Tibial nerve (tissue), 4 donors: ENCODE data around the gene MEF2C. TPM values are rescaled to one million over a fixed set of nuclear protein-coding genes. Genes with fewer than 3 reads are reported as not detected.
A peak's percentile ranks its signal among the peaks of the same experiment; 100 is the strongest.
"Not testable (repeated sequence)": the region's sequence is repeated elsewhere in the genome, so short reads cannot be mapped to it uniquely, and the experiment has no call there.

ENCODE experiments used
- DNase-seq, 2 donors: peaks; one replicate each; pipeline ENCODE4 v3.0.0-alpha.2; 2019; ENCODE audit warnings: low spot score in 2 of 2
- H3K27ac ChIP-seq, 4 donors: fragments of 200-600 bp; sonication (generic) in 3 of 4; one replicate each; pipeline ENCODE4 v1.5.1; 2017 to 2019; ENCODE audit warnings: mild to moderate bottlenecking in 1 of 4
- H3K27me3 ChIP-seq, 2 donors: fragments of 200-600 bp; sonication (generic) in 1 of 2; one replicate each; pipeline versions ENCODE4 v1.5.1 to v1.6.0; 2017 to 2019
- H3K36me3 ChIP-seq, 3 donors: fragments of 200-600 bp; sonication (generic); one replicate each; pipeline ENCODE4 v1.5.1; 2018 to 2019
- H3K4me1 ChIP-seq, 4 donors: fragments of 200-600 bp; sonication (generic) in 3 of 4; one replicate each; pipeline ENCODE4 v1.5.1; 2017 to 2019
- H3K4me3 ChIP-seq, 4 donors: fragments of 200-600 bp; sonication (generic) in 3 of 4; one replicate each; pipeline ENCODE4 v1.5.1; 2017 to 2019; ENCODE audit warnings: mild to moderate bottlenecking in 1 of 4, moderate library complexity in 1 of 4
- H3K9me3 ChIP-seq, 4 donors: fragments of 200-600 bp; sonication (generic) in 3 of 4; one replicate each; pipeline ENCODE4 v1.5.1; 2017 to 2019
- CTCF ChIP-seq, 5 experiments: fragments of 200-600 bp in 3 of 5; fragments of 450-650 bp in 2 of 5; sonication (generic) in 3 of 5; IDR thresholded peaks; one replicate each; pipeline ENCODE4 v1.5.1; 2016 to 2019; ENCODE audit warnings: antibody characterized with exemption in 5 of 5, mild to moderate bottlenecking in 3 of 5, moderate library complexity in 2 of 5
- EP300 ChIP-seq, 2 donors: sonication (generic); formaldehyde crosslinking; IDR thresholded peaks; one replicate each; pipeline ENCODE4 v1.6.1; 2017; ENCODE audit warnings: antibody characterized with exemption in 2 of 2, mild to moderate bottlenecking in 1 of 2
- POLR2A ChIP-seq, 2 donors: fragments of 450-650 bp; IDR thresholded peaks; one replicate each; pipeline ENCODE4 v1.6.1; 2017; ENCODE audit warnings: antibody characterized with exemption in 2 of 2, mild to moderate bottlenecking in 2 of 2, moderate library complexity in 2 of 2
- WGBS, 2 donors: methylation state at CpG; one replicate each; pipeline ENCODE4 v1.1.5; 2018; 5-methylcytosine and 5-hydroxymethylcytosine counted together
- total RNA-seq, 4 donors: library from RNA; depleted of rRNA; stranded (reverse); fragments of >200 nt; gene quantifications; one replicate each; pipeline ENCODE4 v1.1.0, GENCODE V29; 2016

MEF2C gene
- total RNA-seq, 4 donors from 2014 or later: 16.5 to 40.8 (median 29.1) TPM

GRCh38 chr5:88799938-88800535 is 82.9 kb downstream of the MEF2C start:
- TF ChIP-seq CTCF (IDR thresholded peaks at IDR 0.05) (no peak), POLR2A (IDR thresholded peaks at IDR 0.05) (no peak), EP300 (IDR thresholded peaks at IDR 0.05) (no peak)
- Histone ChIP-seq H3K27ac (no peak overlapping the region), H3K36me3 (peaks cover 0 to 7% (median 0%) of the 10 kb centered on the region in 3 donors), H3K27me3 (no peaks in the 10 kb centered on the region), H3K4me3 (no peak overlapping the region), H3K4me1 (no peaks in the 10 kb centered on the region), H3K9me3 (no peaks in the 10 kb centered on the region)
- DNase-seq: no peak
- 43 to 44% methylated on average over 2 of the region's 2 CpGs for WGBS, 2 donors

GRCh38 chr5:88798933-88799332 is 84.1 kb downstream of the MEF2C start:
- not testable (repeated sequence) for H3K27ac ChIP-seq, H3K36me3 ChIP-seq, H3K27me3 ChIP-seq, H3K4me1 ChIP-seq, H3K9me3 ChIP-seq, DNase-seq, H3K4me3 ChIP-seq
- 91 to 96% methylated on average over 7 of the region's 7 CpGs for WGBS, 2 donors

GRCh38 chr5:88793797-88794196 is 89.2 kb downstream of the MEF2C start:
- WGBS, 2 donors: 91 to 97% methylated on average over 3 of the region's 3 CpGs
- H3K36me3 ChIP-seq, H3K27me3 ChIP-seq, DNase-seq, H3K4me3 ChIP-seq, H3K9me3 ChIP-seq, H3K4me1 ChIP-seq, H3K27ac ChIP-seq: not testable (repeated sequence)

- Histone ChIP-seq H3K27me3 (no peaks in the 10 kb centered on the region), H3K4me3 (no peak overlapping the region), H3K36me3 (no peaks in the 10 kb centered on the region), H3K27ac (no peak overlapping the region), H3K4me1 (no peaks in the 10 kb centered on the region), H3K9me3 (no peaks in the 10 kb centered on the region)
- TF ChIP-seq CTCF (IDR thresholded peaks at IDR 0.05) (no peak), POLR2A (IDR thresholded peaks at IDR 0.05) (no peak), EP300 (IDR thresholded peaks at IDR 0.05) (no peak)
- 56 to 88% methylated on average over 2 of the region's 2 CpGs for WGBS, 2 donors
- no peak for DNase-seq
Measured at GRCh38 chr5:88792144-88792840, 90.7 kb downstream of the MEF2C start.

- Histone ChIP-seq H3K4me1 (peaks cover 0 to 32% (median 10%) of the 10 kb centered on the region in 4 donors), H3K4me3 (no peak overlapping the region), H3K36me3 (no peaks in the 10 kb centered on the region), H3K9me3 (no peaks in the 10 kb centered on the region), H3K27me3 (no peaks in the 10 kb centered on the region), H3K27ac (no peak overlapping the region)
- 91 to 96% methylated on average over 3 of the region's 3 CpGs for WGBS, 2 donors
- no peak for DNase-seq
- TF ChIP-seq CTCF (IDR thresholded peaks at IDR 0.05) (no peak), EP300 (IDR thresholded peaks at IDR 0.05) (no peak), POLR2A (IDR thresholded peaks at IDR 0.05) (no peak)
Measured at GRCh38 chr5:88787856-88788255, 95.1 kb downstream of the MEF2C start.

GRCh38 chr5:88786789-88787188 is 96.2 kb downstream of the MEF2C start:
- TF ChIP-seq EP300 (IDR thresholded peaks at IDR 0.05) (no peak), CTCF (IDR thresholded peaks at IDR 0.05) (no peak), POLR2A (IDR thresholded peaks at IDR 0.05) (no peak)
- peak overlapping the region in 1 of 4 donors; percentile 86 for H3K27ac ChIP-seq
- H3K4me3 ChIP-seq: no peak overlapping the region
- no peaks in the 10 kb centered on the region for H3K9me3 ChIP-seq
- H3K27me3 ChIP-seq: no peaks in the 10 kb centered on the region
- peaks cover 0 to 32% (median 10%) of the 10 kb centered on the region in 4 donors for H3K4me1 ChIP-seq
- 88 to 92% methylated on average over 2 of the region's 2 CpGs for WGBS, 2 donors
- no peak for DNase-seq
- no peaks in the 10 kb centered on the region for H3K36me3 ChIP-seq
